Panc1 (cell line): ENCODE measurements around the gene RXRB. TPM values are rescaled to one million over a fixed set of nuclear protein-coding genes. Genes with fewer than 3 reads are reported as not detected.

Experiments used
- ATAC-seq: fragments of 200-7000 bp; cut with Tn5 transposase; 2 replicates; pipeline ENCODE4 v1.9.1; 2020; ENCODE audit warnings: mild to moderate bottlenecking, moderate library complexity
- BruUV-seq: library from RNA; stranded (reverse); fragments of 400-500 nt; replicated peaks from 2 replicates; lab custom pipeline; 2021; lab: Mats Ljungman, UMichigan
- CTCF ChIA-PET: fragments of 300-600 bp; sonication (Branson Sonifier 250); formaldehyde crosslinking; loops from one replicate; lab custom pipeline; 2022; ENCODE audit warnings: antibody characterized with exemption; lab: Charles Lee
- POLR2A ChIA-PET: fragments of 300-600 bp; sonication (Branson Sonifier 250); formaldehyde crosslinking; loops from one replicate; lab custom pipeline; 2022; ENCODE audit warnings: antibody characterized with exemption; lab: Charles Lee
- DNase-seq: peaks from one replicate; pipeline ENCODE4 v3.0.0-alpha.2; 2010; ENCODE audit warnings: low read depth, low spot score
- H3K27ac ChIP-seq: 2 replicates; pipeline ENCODE4 v1.5.1; 2011; ENCODE audit warnings: mild to moderate bottlenecking, low read length, inconsistent platforms
- H3K27me3 ChIP-seq: fragments of 200-500 bp; sonication (Bioruptor generic); 2 replicates; pipeline ENCODE4 v1.6.0; 2014; ENCODE audit warnings: low read length, inconsistent platforms; ENCODE audit not compliant: control insufficient read depth, insufficient read depth
- H3K36me3 ChIP-seq: fragments of 200-500 bp; sonication (Bioruptor generic); 2 replicates; pipeline ENCODE4 v1.5.1; 2014; ENCODE audit warnings: inconsistent platforms, mild to moderate bottlenecking, low read length, moderate library complexity; ENCODE audit not compliant: control insufficient read depth, insufficient read depth
- H3K4me1 ChIP-seq: 2 replicates; pipeline ENCODE4 v1.5.1; 2011; ENCODE audit warnings: inconsistent platforms, mild to moderate bottlenecking, low read length, moderate library complexity; ENCODE audit not compliant: control insufficient read depth, insufficient read depth
- H3K4me3 ChIP-seq, 2 experiments: 2 replicates each; pipeline ENCODE4 v1.5.1; 2011 to 2012; ENCODE audit warnings: low read depth in 2 of 2, low read length in 2 of 2, mild to moderate bottlenecking in 2 of 2, inconsistent platforms in 1 of 2, moderate library complexity in 1 of 2
- H3K9me3 ChIP-seq: fragments of 200-500 bp; sonication (Bioruptor generic); 2 replicates; pipeline ENCODE4 v1.5.1; 2014; ENCODE audit warnings: low read depth, mild to moderate bottlenecking, inconsistent platforms, low read length, moderate library complexity; ENCODE audit not compliant: control insufficient read depth, insufficient read depth
- POLR2AphosphoS5 ChIP-seq: IDR thresholded peaks from 2 replicates; pipeline ENCODE4 v1.6.1; 2012; ENCODE audit warnings: mild to moderate bottlenecking, low read depth, low read length, moderate library complexity
- SIN3A ChIP-seq: IDR thresholded peaks from 2 replicates; pipeline ENCODE4 v1.6.1; 2012; ENCODE audit warnings: low read depth, mild to moderate bottlenecking, low read length, moderate library complexity, borderline replicate concordance; ENCODE audit not compliant: insufficient read depth
- TCF7L2 ChIP-seq: IDR thresholded peaks from 2 replicates; pipeline ENCODE4 v1.6.1; 2011; ENCODE audit warnings: mild to moderate bottlenecking, low read depth, low read length, inconsistent platforms
- in situ Hi-C: cut with HindIII; loops from 2 replicates; pipeline ENCODE4 v1.10.0; 2016; ENCODE audit warnings: low sequenced_read_pairs, low pct_unique_long_range_greater_than_20kb
- intact Hi-C: fragments of 100-400 bp; cut with micrococcal nuclease; formaldehyde crosslinking; loops from one replicate; pipeline ENCODE4 v1.10.0; 2022; ENCODE audit not compliant: unreplicated experiment
- total RNA-seq: library from RNA; stranded (reverse); gene quantifications from one replicate; pipeline ENCODE4 v1.2.1, GENCODE V29; 2021; ENCODE audit not compliant: unreplicated experiment
- TF ChIP-seq, protein P1 (sequence below): fragments of 450-650 bp; IDR thresholded peaks from 2 replicates; pipeline ENCODE4 v1.5.1; 2017; ENCODE audit warnings: mild to moderate bottlenecking
- TF ChIP-seq, protein P2 (sequence below), 2 experiments: IDR thresholded peaks; 2 replicates each; pipeline ENCODE4 v1.6.1; 2011 to 2012; ENCODE audit warnings: low read depth in 2 of 2, control low read depth in 1 of 2, low read length in 1 of 2, mild to moderate bottlenecking in 1 of 2, moderate library complexity in 1 of 2; ENCODE audit not compliant: insufficient read depth in 1 of 2

The RXRB gene
- total RNA-seq, 1 experiment from 2014 or later, result 27.4 TPM

DNA sequence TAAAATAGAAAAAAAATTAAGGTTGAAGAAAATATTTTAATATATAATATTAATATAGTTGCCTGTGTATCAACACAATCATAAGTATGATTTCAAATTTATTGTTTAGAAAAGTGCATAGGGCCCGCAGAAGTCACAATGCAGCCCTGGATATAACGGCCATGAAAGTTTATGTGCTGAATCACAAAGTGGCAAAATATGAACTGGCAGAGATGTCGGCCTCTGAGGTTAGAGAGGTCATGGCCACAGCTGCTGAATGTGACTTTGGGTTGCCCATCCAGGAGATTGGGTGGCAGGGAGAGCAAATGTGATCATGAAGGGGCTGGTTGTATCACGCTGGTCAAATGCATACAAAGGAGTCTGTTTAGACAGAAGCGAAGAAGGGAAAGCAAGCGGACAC lies 43.9 kb downstream of the RXRB start:
- no TSS peak for BruUV-seq
- H3K27ac ChIP-seq, result no peak overlapping the region
- H3K4me1 ChIP-seq, result peaks cover 5% of the 10 kb centered on the region
- POLR2A ChIA-PET, result no interaction called here
- H3K9me3 ChIP-seq, result no peaks in the 10 kb centered on the region
- CTCF ChIA-PET, result no interaction called here
- no peak overlapping the region for H3K4me3 ChIP-seq
- DNase-seq, result no peak
- no peak for ATAC-seq
- H3K27me3 ChIP-seq, result no peaks in the 10 kb centered on the region
- no peaks in the 10 kb centered on the region for H3K36me3 ChIP-seq
- intact Hi-C loops, result no loop called here
- TF ChIP-seq SIN3A (no peak), POLR2AphosphoS5 (no peak), TCF7L2 (no peak)
- TF ChIP-seq, protein P1, sequence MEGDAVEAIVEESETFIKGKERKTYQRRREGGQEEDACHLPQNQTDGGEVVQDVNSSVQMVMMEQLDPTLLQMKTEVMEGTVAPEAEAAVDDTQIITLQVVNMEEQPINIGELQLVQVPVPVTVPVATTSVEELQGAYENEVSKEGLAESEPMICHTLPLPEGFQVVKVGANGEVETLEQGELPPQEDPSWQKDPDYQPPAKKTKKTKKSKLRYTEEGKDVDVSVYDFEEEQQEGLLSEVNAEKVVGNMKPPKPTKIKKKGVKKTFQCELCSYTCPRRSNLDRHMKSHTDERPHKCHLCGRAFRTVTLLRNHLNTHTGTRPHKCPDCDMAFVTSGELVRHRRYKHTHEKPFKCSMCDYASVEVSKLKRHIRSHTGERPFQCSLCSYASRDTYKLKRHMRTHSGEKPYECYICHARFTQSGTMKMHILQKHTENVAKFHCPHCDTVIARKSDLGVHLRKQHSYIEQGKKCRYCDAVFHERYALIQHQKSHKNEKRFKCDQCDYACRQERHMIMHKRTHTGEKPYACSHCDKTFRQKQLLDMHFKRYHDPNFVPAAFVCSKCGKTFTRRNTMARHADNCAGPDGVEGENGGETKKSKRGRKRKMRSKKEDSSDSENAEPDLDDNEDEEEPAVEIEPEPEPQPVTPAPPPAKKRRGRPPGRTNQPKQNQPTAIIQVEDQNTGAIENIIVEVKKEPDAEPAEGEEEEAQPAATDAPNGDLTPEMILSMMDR, result no peak
- TF ChIP-seq, protein P2, sequence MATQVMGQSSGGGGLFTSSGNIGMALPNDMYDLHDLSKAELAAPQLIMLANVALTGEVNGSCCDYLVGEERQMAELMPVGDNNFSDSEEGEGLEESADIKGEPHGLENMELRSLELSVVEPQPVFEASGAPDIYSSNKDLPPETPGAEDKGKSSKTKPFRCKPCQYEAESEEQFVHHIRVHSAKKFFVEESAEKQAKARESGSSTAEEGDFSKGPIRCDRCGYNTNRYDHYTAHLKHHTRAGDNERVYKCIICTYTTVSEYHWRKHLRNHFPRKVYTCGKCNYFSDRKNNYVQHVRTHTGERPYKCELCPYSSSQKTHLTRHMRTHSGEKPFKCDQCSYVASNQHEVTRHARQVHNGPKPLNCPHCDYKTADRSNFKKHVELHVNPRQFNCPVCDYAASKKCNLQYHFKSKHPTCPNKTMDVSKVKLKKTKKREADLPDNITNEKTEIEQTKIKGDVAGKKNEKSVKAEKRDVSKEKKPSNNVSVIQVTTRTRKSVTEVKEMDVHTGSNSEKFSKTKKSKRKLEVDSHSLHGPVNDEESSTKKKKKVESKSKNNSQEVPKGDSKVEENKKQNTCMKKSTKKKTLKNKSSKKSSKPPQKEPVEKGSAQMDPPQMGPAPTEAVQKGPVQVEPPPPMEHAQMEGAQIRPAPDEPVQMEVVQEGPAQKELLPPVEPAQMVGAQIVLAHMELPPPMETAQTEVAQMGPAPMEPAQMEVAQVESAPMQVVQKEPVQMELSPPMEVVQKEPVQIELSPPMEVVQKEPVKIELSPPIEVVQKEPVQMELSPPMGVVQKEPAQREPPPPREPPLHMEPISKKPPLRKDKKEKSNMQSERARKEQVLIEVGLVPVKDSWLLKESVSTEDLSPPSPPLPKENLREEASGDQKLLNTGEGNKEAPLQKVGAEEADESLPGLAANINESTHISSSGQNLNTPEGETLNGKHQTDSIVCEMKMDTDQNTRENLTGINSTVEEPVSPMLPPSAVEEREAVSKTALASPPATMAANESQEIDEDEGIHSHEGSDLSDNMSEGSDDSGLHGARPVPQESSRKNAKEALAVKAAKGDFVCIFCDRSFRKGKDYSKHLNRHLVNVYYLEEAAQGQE (IDR thresholded peaks at IDR 0.05; ENCODE audit: insufficient read depth in 1 of 2, low read depth in 2 of 2, low read length in 1 of 2), result no peak
- in situ Hi-C loops, result no loop called here

DNA sequence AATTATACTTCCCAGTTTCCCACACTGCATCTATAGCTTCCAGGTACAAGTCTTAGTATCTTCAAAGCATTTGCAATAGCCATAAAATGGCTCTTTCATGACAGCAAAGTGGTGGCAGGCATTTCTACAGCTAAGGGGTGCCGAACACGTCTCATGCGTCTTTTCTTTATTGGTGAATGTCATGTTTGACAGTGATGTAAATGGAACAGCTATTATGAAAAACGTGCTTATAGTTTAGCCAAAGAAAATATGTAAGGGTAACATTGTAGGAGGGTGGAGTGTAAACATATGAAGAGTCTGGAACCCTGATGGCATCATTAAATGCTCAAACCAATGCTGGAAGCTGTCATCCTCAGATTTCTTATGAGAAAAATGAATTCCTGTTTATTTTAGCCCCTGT lies 46.1 kb downstream of the RXRB start:
- POLR2A ChIA-PET, result no interaction called here
- in situ Hi-C loops (no loop called here), intact Hi-C loops (no loop called here)
- peaks cover 3% of the 10 kb centered on the region; the same call in 1 of the 2 replicates for H3K27me3 ChIP-seq
- no peak overlapping the region for H3K4me3 ChIP-seq
- CTCF ChIA-PET, result no interaction called here
- no peaks in the 10 kb centered on the region for H3K9me3 ChIP-seq
- no peaks in the 10 kb centered on the region for H3K4me1 ChIP-seq
- DNase-seq, result no peak
- H3K27ac ChIP-seq, result no peak overlapping the region
- TF ChIP-seq TCF7L2 (no peak), POLR2AphosphoS5 (no peak), SIN3A (no peak)
- TF ChIP-seq, protein P1, result no peak
- TF ChIP-seq, protein P2 (IDR thresholded peaks at IDR 0.05; ENCODE audit: insufficient read depth in 1 of 2, low read depth in 2 of 2, low read length in 1 of 2), result no peak
- no peaks in the 10 kb centered on the region for H3K36me3 ChIP-seq
- no peak for ATAC-seq
- no TSS peak for BruUV-seq
